ENCODE results near the gene CD2. TPM values are rescaled to one million over a fixed set of nuclear protein-coding genes. Genes with fewer than 3 reads are reported as not detected.
"Not testable (repeated sequence)": the region's sequence is repeated elsewhere in the genome, so short reads cannot be mapped to it uniquely, and the experiment has no call there.

Gene CD2
- total RNA-seq, 2 donors from 2014 or later = 0.57 to 1.3 TPM

- 40% methylated on average over 1 of the region's 1 CpG for WGBS
Observed at GRCh38 chr1:116751621-116752020, 2.6 kb upstream of the CD2 start.

GRCh38 chr1:116753312-116753711, 918 bp upstream of the CD2 start:
- DNase-seq (ENCODE audit: low spot score) = no peak
- no peak overlapping the region for H3K27ac ChIP-seq
- no peaks in the 10 kb centered on the region for H3K27me3 ChIP-seq (replicated peaks; ENCODE audit: insufficient read depth)
- TF ChIP-seq CTCF (IDR thresholded peaks at IDR 0.05) (no peak), POLR2A (IDR thresholded peaks at IDR 0.05) (no peak), POLR2AphosphoS5 (IDR thresholded peaks at IDR 0.05) (no peak)
- 53% methylated on average over 3 of the region's 3 CpGs for WGBS
- H3K4me3 ChIP-seq = no peak overlapping the region
- intact Hi-C loops (cut with DNase I) = no loop called here
- H3K36me3 ChIP-seq = no peaks in the 10 kb centered on the region
- no peaks in the 10 kb centered on the region for H3K9me3 ChIP-seq
- H3K4me1 ChIP-seq (replicated peaks) = no peaks in the 10 kb centered on the region

More at GRCh38 chr1:116751621-116752020, 2.6 kb upstream of the CD2 start:
- Histone ChIP-seq H3K27me3 (replicated peaks; ENCODE audit: insufficient read depth) (no peaks in the 10 kb centered on the region), H3K4me1 (replicated peaks) (no peaks in the 10 kb centered on the region), H3K36me3 (no peaks in the 10 kb centered on the region), H3K27ac (no peak overlapping the region), H3K4me3 (no peak overlapping the region), H3K9me3 (no peaks in the 10 kb centered on the region)
- TF ChIP-seq POLR2A (IDR thresholded peaks at IDR 0.05) (no peak), POLR2AphosphoS5 (IDR thresholded peaks at IDR 0.05) (no peak), CTCF (IDR thresholded peaks at IDR 0.05) (no peak)
- intact Hi-C loops (cut with DNase I) = no loop called here
- DNase-seq (ENCODE audit: low spot score) = no peak

GRCh38 chr1:116755066-116755465, 836 bp downstream of the CD2 start:
- no peak overlapping the region for H3K27ac ChIP-seq
- no peaks in the 10 kb centered on the region for H3K36me3 ChIP-seq
- WGBS = 92% methylated on average over 8 of the region's 8 CpGs
- DNase-seq (ENCODE audit: low spot score) = no peak
- no peaks in the 10 kb centered on the region for H3K9me3 ChIP-seq
- H3K4me1 ChIP-seq (replicated peaks) = no peaks in the 10 kb centered on the region
- intact Hi-C loops (cut with DNase I) = no loop called here
- H3K4me3 ChIP-seq = no peak overlapping the region
- TF ChIP-seq POLR2AphosphoS5 (IDR thresholded peaks at IDR 0.05) = no peak
- no peak for TF ChIP-seq POLR2A (IDR thresholded peaks at IDR 0.05)
- no peak for TF ChIP-seq CTCF (IDR thresholded peaks at IDR 0.05)
- no peaks in the 10 kb centered on the region for H3K27me3 ChIP-seq (replicated peaks; ENCODE audit: insufficient read depth)

- no peak for DNase-seq (ENCODE audit: low spot score)
- Histone ChIP-seq H3K4me1 (replicated peaks) (no peaks in the 10 kb centered on the region), H3K27ac (no peak overlapping the region), H3K27me3 (replicated peaks; ENCODE audit: insufficient read depth) (no peaks in the 10 kb centered on the region), H3K4me3 (no peak overlapping the region), H3K36me3 (no peaks in the 10 kb centered on the region), H3K9me3 (no peaks in the 10 kb centered on the region)
- intact Hi-C loops (cut with DNase I) = no loop called here
- 86% methylated on average over 4 of the region's 4 CpGs for WGBS
- TF ChIP-seq POLR2A (IDR thresholded peaks at IDR 0.05) = no peak
Observed at GRCh38 chr1:116755681-116756080, 1.5 kb downstream of the CD2 start.

- not testable (repeated sequence) for H3K4me3 ChIP-seq, H3K9me3 ChIP-seq
- 93% methylated on average over 8 of the region's 8 CpGs for WGBS
Observed at GRCh38 chr1:116756092-116756491, 1.9 kb downstream of the CD2 start.

GRCh38 chr1:116758456-116758815, 4.2 kb downstream of the CD2 start:
- intact Hi-C loops (cut with DNase I); H3K27me3 ChIP-seq (replicated peaks; ENCODE audit: insufficient read depth); H3K27ac ChIP-seq; DNase-seq (ENCODE audit: low spot score); H3K4me1 ChIP-seq (replicated peaks); H3K36me3 ChIP-seq; H3K4me3 ChIP-seq; H3K9me3 ChIP-seq: not testable (repeated sequence)
- WGBS = 95% methylated on average over 5 of the region's 5 CpGs

More at GRCh38 chr1:116756092-116756491, 1.9 kb downstream of the CD2 start:
- H3K4me1 ChIP-seq (replicated peaks); DNase-seq (ENCODE audit: low spot score); H3K27ac ChIP-seq; intact Hi-C loops (cut with DNase I); H3K36me3 ChIP-seq; H3K27me3 ChIP-seq (replicated peaks; ENCODE audit: insufficient read depth): not testable (repeated sequence)
